Activated CD8-positive, alpha-beta memory T cell treated with anti-CD3 and anti-CD28 coated beads, Interleukin-2, amount 50 U/mL, for 4 hours (primary cell): Measurements from ENCODE around the gene SEC14L5.
A peak's percentile ranks its signal among the peaks of the same experiment; 100 is the strongest.
"Not testable (repeated sequence)": the region's sequence is repeated elsewhere in the genome, so short reads cannot be mapped to it uniquely, and the experiment has no call there.

Experiments used
- DNase-seq: peaks from one replicate; pipeline ENCODE4 v3.0.0-alpha.2; 2020

SEC14L5 gene

DNA sequence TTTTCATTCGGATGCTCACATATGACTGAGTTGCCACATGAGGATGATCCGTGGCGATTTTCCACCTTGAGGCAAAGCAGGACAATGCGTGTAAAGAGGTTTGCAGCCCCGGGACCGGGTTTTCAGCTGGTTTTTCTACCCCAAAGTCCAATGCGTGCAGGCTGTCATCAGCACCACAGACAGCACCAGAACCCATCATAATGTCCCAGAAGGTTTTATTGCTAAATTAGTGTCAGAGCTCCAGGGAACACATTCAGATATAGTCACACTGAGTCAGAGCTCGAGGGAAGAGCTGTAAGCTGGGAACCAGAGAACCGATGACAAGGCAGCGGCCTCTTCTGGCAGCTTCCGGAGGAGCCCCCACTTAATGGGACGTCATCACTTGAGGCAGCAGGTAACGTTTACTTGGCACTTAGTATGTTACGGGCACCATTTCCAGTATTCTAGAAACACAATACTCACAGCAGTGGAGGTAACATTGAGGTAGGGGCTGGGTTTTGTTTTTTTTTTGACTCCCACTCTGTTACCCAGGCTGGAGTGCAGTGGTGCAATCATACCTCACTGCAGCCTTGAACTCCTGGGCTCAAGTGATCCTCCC is 84.5 kb downstream of the SEC14L5 start:
- DNase-seq = no peak

DNA sequence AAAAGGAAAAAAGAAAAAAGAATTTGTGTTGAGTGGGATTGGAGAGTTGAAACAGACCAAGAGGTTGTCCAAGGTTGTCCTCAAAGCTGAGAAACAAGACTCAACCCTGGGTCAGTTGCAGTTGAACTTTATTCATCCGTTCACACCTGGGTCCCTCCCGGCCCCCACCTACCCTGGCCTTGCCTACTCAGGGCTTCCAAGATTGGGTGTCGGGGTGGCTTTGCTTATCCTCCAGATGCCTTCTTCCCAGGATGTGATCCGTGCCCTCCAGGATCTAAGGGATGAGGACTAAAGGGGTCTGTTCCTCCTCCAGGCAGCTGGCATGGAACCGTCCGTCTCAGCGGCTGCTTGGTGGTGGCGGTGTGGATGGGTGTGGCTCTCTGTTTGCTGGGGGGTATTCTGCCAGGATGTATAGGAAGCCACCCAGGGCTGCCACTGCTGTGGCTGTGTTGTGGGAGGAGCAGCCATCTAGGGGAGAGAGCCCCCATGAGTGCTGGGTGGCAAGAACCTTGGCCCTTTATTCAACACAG is 85.9 kb downstream of the SEC14L5 start:
- DNase-seq = no peak

DNA sequence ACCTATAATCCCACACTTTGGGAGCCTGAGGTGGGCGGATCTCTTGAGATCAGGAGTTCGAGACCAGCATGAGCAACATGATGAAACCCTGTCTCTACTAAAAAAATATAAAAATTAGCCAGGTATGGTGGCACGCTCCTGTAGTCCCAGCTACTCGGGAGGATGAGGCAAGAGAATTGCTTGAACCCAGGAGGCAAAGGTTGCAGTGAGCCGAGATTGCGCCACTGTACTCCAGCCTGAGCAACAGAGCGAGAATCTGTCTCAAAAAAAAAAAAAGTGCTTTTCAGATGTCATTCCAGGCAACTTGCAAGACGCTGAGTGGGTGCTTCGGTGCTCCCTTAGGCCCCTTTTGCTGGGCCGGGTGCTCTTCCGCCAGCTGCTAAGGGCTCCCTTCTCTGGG is 86.5 kb downstream of the SEC14L5 start:
- not testable (repeated sequence) for DNase-seq

DNA sequence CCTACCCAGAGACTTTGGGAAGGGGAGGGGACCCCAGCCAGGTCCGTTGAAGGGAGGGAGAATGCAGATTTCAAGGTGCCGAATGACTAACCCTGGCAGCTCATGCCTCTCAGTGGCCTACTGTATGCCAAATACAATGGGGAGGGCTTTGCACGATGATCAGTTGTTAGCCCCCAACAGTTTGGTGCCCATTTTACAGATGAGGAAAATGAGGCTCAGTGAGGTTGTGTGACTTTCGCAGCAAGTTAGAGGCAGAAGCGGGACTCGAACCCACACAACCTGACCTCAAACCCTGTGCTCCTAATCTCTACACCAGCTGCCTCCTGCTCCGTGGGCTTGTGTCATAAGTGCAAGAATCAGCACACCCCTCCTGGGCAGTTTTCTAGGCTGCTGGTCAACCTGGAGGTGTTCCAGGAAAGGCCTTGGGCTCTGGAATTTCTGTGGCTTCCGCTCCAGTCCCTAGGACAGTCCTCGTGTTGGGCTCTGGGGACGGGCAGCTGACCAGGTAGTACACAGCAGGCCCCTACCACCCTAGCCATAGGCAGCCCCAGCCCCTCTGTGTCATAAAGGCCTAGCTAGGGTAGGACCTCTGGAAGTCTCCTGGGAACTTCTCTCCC is 87.5 kb downstream of the SEC14L5 start:
- no peak for DNase-seq

DNA sequence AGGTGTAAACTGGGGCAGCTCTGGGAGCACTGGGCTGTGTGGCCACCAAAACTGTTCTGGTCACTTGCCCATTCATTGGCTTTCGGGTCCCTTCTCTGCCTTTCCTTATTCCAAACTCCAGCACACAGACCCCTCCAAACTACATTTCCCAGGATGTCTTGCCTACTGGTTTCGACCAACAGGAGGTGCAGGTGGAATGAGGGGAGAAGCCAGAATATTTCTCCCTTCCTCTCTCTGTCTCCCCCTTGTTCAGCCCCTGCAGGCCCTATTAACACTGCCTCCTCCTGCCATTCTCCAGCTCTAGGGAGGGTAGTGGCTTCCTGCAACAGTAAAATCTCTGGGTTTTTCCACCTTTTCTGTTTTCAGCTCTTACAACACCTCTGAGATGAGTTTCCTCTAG is 88.8 kb downstream of the SEC14L5 start:
- DNase-seq = no peak

DNA sequence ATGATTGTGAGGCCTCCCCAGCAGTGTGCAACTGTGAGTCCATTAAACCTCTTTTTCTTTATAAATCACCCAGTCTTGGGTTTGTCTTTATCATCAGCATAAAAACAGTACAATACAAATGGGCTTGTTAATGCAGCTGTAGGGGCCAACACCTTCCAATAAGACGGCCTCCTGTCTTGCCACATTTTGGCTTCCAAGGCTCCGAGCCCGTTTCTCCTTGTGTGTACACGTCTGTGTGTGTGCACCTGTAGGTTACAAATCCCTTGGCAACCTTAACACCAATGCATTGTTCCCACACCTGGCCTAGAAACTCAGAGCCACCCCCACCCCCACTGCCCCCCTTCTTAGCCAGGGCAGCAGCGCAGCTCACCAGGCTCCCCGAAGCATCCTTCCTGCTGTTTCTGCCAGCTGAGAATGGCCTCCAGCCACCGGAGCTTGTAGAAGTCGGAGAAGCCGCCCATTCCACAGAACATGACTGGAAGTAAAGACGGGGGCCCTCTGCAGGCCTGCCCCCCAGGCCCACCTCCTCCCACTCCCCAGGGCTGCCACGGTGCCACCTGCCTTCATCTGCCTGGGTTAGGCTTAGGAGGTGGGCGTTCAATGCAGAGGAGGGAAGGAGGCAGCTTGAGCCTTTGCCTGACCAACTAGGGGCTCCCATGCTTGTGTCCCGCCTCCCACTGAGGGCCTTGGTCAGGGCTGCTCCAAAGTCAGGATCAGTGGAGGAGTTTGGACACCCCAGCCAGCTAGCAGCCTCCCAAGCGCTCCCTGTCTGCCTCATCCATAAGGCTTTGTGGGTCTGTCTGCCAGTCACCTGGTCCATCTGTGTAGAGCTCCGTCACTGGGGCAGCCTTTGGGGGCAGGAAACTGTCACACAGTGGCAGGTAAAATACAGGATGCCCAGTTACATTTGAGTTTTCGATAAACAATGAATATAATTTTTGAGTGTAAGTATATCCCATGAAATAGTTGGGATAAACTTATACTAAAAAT is 97.0 kb downstream of the SEC14L5 start:
- DNase-seq = no peak

DNA sequence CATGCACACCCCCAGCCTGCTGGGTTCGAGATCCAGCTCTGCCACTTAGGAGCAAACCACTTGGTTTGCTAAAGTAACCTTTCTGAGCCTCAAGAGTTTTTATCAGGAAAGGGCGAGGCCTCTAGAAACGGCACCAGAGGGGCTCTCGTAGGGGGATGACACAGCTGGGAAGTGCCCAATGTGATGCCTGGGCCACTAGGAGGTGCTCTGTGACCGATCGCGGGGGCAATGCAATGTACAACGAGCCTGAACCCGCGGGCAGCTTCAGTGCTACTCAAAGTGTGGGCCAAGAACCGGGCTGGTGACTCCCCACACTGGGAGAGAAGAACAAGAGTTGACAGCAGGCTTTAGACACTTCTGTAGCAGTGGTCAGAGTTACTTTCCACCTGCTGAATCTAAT is 98.2 kb downstream of the SEC14L5 start:
- DNase-seq = peak; percentile 52

DNA sequence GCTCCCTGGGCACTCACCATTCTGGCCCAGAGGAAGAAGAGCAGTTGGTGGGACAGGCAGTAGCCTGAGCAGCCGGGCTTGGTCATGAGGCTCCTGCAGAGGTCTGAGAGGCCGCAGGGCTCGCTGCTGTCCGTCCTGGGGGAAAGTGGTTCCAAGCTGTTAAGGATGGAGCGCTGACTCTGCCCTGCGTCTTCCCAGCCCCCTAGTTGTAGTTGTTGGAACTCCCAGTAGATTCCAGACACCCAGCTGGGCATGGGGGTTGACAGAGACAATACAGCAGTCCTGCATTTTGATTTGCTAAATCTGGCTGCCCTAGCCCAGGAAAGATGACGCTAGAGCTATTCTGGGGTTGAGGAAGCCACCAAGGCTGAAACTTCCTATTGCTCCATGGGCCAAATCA is 100.3 kb downstream of the SEC14L5 start:
- DNase-seq = no peak

DNA sequence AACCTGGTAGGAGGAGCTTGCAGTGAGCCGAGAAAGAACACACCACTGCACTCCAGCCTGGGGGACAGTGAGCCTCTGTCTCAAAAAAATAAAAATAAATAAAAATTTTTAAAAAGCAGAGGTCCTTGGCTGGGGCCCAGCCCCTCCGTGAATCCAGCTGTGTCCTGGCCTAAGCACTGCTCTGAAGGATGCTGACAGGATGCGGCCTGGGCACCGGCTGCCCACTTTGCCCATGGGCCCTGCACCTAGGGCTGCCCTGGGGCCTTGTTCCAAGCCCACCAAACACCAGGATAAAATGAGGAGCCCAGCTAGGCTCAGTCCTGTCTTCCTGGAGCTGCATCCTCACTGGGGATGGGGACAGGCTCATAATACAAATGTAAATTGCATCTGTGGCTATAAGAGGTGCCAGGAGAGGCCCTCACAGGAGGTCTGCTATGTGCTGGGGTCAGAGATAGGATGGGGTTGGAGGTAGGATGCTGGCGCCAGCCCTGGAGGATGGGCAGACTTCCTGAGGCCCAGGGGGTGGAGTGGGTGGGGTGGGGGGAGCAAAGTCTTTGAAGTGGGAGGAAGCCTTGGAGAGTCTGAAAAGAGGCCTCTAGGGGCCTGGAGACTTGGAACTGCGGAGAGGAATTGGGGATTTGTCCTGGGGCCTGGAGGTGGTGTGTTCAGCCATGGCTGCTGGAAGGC is 101.4 kb downstream of the SEC14L5 start:
- DNase-seq = no peak

DNA sequence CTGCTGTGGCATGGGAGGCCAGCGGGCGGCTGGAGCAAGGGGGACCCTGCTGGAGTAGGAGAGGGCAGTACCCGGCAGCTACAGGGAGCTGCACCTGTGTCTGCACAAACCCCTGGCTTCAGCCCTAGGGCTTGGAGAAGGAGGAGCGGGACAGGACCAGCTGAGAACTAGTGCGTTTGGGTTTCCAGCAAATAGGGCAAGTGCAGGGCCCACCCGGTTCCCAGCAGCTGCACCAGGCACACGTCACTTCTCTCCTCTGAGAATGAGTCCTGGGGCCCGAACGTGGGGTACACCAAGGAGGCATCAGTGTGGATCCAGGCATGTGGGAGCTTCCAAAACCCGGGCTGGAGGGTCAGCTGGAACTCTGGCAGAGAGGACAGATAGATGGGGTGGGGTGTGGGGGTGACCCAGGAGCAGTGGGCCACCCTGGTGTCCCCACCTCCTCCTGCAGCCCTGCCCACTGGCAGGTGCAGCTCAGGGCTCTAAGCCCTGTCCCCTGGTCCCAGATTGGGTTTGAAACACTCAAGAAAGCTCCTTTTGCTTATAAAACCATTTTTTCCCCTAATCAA is 102.0 kb downstream of the SEC14L5 start:
- DNase-seq = no peak

DNA sequence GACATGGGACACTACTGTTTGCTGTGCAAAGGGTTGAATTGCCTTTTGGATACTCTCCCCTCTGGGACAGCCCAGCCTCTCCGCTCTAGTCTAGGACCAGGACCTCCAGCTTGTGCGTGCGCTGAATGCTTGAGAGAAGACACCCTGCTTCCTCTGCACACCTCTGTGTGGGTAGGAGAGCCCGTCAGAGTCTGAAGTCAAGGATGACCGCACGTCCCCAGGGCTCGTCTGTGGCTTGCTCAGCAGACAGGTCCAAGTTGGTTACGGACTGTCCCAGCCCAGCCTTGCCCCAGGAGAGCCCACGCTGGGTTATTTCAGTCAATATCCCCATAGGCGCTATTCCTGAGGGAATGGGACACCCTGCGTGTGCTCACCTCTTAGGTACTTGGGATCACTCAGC is 103.9 kb downstream of the SEC14L5 start:
- no peak for DNase-seq

DNA sequence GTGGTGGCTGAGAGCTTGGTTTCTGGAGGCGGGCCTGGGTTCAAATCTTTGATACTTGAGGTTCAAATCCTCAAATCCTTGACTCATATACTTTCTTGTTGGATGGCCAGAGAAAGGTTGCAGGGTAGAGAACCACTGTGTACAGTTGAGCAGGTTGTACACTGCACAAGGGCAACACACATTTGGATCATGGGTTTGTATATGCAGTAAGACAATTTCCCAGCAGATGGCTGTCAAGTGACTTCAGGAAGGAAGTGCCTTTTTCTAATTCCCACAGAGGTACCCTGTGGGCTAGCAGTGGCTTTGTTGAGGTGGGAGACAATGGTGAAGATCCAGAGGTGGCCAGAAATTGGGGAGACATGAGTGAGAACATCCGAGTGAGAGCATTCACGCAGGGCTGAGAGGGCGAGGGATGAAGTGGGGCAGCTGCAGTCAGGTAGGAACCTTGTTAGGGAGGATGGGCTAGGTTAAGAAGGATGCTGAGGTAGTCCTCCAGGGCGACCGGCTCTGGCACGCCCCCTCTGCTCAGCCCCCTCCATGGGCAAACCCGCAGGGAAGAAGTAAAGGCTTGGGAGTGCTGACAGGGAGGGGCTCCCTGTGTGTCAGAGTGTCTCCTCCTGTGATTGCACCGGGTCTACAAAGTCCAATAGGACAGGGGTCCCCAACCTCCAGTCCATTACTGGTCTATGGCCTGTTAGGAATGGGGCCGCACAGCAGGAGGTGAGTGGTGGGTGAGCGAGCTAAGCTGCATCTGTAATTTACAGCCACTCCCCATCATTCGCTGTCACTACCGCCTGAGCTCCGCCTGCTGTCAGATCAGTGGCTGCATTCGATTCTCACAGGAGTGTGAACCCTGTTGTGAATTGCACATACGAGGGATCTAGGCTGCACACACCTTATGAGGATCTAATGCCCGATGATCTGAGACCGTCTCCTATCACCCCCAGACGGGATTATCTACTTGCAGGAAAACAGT is 104.9 kb downstream of the SEC14L5 start:
- no peak for DNase-seq

DNA sequence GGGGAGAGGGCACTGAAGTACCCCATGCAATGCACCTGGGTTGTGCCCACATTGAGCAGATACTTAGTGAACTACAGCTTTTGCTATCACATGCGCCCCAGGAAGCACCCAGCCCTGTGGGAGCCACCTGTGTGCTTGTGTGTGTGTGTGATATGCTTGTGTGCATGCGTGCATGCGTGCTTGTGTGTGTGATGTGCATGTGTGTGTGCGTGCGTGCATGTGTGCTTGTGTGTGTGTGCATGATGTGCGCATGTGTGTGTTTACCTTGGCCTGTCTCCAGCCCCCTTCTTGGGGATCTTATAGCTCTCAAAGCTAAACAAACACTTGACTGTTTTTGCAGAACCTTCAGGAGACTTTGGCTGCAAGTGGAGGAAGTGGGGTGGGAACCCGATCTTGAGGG is 106.8 kb downstream of the SEC14L5 start:
- DNase-seq = no peak

DNA sequence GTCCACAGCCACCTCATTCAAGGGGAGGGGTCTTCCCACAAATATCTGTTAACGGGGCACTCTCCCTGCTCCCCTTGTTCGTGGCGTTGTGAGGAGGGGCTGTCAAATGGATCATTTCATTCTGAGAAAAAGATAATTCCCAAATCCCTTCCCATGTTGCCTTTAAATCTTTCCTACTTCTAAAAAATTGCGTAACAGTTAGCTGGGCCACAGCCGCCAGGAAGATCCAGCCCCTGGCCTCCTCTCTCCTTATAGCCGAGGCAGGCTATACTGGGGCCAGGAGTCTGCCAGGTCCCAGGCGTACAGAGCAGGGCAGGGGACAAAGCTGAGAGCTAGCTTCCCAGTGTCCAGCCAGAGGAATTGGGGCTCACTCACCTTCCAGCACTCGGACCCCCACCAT is 107.2 kb downstream of the SEC14L5 start:
- no peak for DNase-seq

DNA sequence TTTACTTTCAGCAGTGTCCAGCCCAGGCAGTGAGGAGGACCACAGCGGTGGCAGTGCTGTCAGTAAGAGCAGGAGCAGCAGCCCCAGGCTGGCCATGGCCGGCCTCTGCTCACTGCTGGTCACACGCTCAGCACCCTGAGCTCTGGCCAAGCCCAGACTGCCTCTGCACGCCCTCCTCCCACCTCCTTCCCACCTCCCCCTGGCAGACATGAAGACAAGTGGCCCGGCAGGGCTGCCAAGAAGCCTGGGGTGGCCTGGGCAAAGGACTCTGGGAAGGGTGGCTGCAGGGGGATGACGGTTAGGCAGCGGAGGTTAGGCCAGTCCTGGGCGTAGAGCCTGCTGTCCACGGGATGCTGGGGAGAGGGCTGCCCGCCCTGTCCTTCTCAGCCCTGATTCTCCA is 107.7 kb downstream of the SEC14L5 start, which contains the start of gene C16orf89:
TSS of gene C16orf89 (minus strand) at position 144 of the 400 bp plus-strand sequence. CDS start at position 96, 48 bp downstream.
- DNase-seq = no peak

DNA sequence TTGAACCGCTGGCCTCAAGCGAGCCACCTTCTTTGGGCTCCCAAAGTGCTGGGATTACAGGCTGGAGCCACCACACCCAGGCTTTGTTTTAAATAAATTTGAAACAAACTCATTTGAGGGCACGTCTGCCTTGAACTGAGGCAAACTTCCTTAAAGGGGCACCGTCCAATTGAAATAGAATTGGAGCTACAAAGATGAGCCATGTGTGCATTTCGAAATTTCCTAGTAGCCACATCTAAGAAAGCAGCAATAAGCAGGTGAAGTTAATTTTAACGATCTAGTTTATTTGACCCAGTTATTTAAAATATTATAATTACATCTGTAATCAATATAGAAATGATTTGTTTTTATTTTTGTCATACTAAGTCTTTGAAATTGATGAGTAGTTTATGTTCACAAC is 108.4 kb downstream of the SEC14L5 start:
- DNase-seq = no peak
